Globus pallidus (tissue), 1 donor: ENCODE measurements around the gene FOXD2.

Experiments
- DNase-seq: peaks from one replicate; pipeline ENCODE4 v3.0.0-alpha.2; 2015; ENCODE audit warnings: low spot score

The FOXD2 gene

DNA sequence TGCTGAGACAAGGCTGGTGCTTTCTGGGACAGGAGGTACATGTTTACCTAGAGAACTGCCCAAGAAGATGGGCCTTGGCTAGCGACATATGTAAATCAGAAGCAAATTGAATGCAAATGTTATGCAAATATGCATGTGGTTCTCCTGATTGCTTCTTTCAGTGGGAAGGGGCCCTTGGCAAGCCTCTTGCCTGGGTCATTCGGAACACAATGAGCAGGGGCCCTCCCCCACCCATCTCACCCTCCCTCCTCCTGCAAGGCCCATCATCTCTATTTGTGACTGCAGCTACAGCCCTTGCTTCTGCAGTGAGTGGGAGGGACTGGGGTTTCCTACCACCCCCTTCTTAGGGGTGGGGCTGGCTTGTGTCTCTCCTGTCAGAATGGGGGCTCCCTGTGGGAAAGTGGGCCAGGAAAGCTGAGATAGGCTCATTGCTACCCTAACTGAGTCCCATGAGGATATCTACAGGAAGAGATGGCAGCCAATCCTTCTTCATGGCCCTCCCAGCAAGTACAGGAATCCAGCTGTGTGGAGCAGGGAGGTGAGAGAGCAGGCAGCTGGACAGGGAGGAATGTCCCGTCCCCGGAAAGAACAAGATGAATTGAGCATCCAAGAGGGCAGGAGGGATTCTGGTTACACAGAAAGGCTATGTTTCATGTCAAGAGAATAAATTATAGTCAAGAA, 31.0 kb downstream of the FOXD2 start:
- DNase-seq = no peak

DNA sequence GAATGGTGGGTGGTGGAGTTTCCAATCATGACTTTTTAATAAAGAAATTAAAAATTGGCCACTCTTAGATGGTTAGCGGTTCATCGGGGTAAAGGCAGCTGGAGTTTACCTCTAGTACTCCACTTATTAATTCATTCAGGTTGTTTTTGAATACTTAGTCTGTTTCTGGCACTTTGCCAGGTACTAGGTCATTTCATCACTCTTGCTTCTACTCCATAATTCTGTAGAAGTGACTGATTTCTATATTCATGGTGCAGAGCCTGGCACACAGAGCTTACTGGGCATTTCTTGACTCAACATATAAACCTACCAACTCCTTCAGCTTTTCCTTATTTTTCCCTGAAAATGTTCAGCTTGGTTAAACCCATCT, 31.5 kb downstream of the FOXD2 start:
- DNase-seq = no peak

DNA sequence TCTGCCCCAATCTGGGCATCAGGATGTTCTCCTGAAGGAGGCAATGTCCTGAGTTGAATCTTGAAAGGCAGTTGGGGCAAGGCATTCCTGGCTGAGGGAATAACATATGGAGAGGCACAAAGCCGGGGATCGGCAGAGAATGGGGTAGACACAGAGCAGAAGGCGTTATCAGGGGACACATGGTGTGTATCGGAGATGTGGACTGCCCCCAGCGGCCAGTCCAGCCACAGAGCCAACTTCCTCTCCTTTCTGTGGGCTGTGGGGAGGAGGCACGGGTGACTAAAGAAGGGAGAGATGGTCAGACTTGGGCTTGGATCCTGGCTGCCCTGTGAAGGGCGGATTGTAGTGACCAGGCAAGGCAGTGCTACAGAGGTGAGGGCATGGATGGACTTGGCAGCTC, 32.1 kb downstream of the FOXD2 start:
- no peak for DNase-seq

DNA sequence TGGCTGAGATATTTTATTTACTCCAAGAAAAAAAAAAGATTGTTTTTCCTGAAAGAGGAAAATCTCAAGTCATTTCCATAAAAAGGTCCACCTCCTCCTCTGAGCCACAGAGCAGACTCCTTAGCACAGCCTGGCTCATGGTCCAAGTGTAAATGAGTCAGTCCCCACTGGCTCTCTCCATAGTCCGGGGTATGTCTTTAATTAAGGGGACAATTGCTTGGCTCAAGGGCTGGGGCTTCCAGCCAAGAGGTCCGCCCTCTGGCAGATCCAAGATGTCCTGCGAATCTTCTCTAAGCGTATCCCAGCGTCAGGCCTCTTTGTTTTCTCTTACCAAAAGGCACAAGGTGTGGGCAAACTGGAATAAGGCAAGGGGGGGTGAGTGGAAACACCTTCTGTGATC, 33.3 kb downstream of the FOXD2 start:
- no peak for DNase-seq

DNA sequence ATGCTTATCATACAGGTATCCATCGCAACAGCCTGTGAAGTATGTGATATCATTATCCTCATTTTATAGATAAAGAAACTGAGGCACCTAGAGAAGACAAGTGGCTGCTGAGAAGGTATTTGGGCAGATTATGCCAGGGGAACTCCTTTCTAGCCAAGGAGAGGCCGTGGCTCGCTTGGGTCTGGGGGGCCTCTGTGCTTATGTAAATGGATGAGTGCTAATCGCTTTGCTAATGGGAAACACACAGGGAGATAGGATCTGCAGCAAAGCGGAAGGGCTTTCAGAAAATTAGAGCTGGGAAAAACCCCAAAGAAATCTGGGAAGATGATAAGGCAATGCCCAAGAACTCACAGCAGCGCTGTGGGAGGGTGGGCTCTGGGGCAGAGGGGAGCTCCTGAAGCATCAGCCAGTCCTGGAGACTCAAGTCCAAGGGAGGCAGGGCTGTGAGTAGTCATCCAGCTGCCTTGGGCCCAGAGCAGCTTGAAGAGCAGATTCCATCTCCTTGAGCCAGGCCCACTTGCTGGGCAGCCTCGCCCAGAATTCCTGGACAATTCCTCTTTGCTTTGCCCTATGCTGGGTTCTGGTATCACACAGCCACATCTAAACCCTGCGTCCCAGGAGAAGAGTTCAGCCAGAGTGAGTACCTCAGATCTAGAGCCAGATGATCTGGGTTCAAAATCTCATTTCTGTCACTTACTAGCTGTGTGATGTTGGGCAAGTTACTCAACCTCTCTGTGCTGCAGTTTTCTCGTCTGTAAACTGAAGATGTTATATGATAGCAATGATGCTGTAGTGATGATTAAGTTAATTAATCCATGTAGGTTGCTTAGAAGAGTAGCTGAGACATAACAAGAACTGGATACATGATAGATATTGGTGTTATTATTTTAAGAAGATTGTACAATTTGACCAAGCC, 36.7 kb downstream of the FOXD2 start:
- DNase-seq = no peak

DNA sequence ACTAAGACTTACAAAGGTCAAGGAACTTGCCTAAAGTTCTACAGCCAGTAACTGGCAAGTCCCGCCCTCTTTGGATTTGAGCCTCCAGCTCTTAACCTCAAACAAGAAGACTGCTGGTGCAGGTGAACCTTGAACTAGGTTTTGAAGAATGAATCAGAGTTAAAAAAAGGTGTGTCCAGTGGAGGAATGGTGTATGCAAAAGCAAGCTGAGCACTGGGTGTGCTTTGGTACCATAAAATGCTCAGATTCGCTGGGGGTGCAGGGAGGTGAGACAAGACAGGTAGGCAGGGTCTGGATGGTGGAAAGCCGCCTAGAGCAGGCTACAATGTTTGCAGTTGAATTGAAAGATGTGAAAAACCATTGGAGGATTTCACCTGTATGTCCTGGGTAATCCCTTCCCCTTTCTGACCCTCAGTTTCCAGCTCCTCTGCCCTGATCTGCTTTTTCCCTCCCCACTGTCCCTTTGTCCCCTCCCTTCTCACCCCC, 39.8 kb downstream of the FOXD2 start:
- no peak for DNase-seq

DNA sequence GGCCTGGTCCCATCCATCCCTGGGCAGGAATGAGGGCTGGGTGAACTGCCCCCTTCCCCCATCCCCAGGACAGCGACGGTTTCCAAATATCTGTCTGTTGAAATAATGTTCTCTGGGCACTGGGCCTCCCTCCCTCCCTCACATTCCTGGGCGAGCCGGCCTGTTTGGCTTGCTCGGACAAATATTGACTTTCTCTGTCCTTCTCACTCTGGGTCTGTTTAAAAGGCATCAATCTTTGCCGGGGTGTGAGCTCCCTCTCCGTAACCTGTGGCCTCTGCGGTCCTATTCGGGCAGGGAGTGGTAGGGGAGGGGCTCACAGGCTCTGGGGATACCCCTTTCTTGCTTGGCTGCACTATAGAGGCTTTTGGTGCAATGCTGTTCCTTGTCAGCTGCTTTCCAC, 40.2 kb downstream of the FOXD2 start:
- DNase-seq = no peak

DNA sequence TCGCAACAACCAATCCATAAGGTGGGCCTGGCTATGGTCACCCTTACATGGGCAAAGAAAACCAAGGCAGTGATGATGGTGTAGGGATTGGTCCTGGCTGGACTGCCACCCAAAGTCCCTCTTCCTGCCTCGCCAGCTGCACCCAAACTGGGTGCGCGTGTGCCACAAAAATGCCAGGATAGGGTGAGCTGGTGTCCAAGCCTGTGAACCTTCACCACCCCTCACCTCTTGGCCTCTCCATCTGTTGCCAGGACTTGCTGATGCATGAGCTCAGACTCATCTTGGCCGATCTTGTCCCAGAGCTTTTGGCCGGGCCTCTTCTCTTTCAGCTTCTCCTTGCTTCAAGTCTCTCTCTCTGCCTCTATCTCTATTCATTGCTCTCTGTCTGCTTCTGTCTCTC, 41.8 kb downstream of the FOXD2 start:
- no peak for DNase-seq

DNA sequence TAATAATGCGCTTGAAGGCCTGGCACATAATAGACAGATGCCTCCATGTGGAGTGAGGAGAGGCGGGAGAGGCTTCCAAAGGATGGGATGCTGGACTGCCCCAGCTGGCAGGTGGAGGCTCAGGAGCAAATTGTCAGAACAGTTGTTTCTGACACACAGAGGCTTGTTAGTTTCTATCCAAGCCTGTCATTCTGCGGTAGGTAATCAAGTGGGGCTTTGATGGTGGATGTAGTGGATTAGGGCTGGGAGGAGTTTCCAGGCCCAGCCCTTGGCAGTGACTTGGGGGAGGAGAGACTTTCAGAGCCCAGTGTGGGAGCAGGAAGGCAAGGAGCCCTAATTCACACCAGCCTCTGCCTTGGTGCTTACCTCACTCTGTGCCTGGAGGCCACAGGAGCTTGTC, 44.1 kb downstream of the FOXD2 start:
- no peak for DNase-seq

DNA sequence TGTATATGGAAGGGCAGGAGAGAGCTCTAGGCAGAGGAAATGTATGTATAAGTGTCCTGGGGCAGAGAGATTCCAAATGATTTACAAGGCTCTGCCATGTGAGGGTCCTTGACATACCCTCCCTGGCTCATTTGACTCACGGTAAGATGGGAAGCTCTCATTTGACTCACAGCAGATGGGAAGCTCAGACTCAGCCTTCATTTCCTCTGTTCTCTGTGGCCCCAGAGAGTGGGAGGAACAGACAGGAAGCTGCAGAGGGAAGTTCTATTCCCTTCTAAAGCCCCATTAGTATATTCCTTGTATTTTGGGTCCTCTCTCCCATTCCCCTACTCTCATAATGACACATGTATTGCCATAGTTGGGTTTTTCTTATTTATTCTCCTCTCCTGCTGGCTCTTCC, 44.9 kb downstream of the FOXD2 start:
- no peak for DNase-seq

DNA sequence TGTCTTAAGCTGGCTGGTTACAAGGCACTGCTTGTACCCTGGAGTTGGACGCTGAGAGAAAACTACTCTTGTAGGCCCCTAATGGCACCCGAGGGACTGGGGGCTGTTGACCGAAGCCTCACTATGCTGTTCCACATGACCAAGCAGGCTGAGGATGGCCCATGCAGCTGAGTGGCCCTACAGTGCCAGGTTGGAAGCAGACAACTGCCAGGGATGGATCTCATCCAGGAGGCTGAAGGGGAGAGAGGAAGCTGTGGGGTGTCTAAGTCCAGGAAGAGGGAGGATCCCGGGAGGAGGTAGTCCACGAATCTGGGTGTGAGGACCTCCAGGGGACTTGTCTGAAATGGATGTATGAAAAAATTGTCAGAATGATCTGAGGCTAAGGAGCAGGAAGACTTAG, 45.8 kb downstream of the FOXD2 start:
- no peak for DNase-seq

DNA sequence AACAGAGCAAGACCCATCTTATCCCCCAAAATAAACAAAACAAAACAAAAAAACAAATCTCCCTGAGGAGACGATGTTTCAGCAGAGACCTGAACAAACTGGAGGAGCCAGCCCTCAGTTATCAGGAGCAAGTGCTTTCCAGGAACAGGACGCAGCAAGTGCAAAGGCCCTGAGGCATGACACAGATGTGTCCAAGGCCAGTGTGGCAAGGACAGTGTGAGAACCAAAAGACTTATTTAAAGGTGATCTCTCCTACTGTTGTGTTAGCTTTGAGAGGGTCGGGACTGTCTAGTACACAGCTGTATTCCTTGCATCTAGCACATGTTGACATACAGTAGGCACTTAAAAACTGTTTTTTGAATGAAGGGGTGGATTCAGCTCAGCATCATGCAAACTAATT, 48.0 kb downstream of the FOXD2 start:
- DNase-seq = no peak

DNA sequence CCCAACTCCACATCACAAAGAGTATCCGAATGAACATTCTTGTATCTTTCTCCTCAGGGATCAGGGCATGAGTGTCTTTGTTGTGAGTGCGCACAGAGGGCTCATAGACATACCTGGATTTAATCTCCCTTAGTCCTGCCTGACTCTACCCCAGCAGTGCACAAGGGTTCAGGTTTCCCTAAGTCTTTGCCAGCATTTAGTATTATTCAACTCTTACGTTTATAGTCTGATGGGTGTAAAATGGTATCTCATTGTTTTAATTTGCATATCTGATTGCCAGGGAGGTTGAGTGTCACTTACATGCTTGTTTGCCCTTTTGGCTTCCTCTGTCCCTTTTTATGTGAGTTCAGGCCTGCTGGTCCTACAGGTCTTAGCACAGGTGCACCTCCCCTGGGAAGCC, 49.5 kb downstream of the FOXD2 start:
- DNase-seq = no peak

DNA sequence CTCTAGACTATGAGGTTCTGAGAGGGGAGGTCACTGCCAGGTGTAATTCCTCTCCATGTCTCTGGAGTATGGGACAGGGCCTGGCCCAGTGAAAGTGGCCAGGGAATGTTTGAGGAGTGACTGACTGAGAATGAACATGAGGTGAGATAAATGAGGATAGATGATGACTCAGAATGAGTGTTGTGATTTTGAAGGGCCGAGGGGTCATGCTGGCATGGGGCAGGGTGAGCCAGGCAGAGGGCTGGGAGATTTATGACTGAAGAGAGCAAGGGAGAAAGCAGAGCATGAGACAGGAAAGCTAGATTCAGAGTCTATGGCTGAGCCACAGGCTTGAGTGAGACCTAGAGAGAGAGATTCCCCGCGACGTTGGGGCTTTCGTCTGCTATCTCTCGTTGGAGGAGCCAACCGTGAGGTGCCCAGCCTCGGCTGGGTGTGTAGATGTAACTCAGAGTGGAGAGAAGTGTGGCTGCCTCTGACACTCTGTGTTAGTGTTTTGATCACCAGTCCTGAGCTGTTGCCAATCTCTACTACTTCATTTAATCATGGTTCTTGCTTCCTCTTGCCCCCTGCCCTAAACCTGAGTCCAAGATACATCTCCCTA, 50.1 kb downstream of the FOXD2 start:
- no peak for DNase-seq
